CD4-positive, alpha-beta T cell treated with Interleukin-17A for 1 hour (primary cell): Measurements from ENCODE around the gene ZNF567.
"Not testable (repeated sequence)": the region's sequence is repeated elsewhere in the genome, so short reads cannot be mapped to it uniquely, and the experiment has no call there.

Source experiments
- DNase-seq: peaks from one replicate; pipeline ENCODE4 v3.0.0-alpha.2; 2020

The ZNF567 gene

DNA sequence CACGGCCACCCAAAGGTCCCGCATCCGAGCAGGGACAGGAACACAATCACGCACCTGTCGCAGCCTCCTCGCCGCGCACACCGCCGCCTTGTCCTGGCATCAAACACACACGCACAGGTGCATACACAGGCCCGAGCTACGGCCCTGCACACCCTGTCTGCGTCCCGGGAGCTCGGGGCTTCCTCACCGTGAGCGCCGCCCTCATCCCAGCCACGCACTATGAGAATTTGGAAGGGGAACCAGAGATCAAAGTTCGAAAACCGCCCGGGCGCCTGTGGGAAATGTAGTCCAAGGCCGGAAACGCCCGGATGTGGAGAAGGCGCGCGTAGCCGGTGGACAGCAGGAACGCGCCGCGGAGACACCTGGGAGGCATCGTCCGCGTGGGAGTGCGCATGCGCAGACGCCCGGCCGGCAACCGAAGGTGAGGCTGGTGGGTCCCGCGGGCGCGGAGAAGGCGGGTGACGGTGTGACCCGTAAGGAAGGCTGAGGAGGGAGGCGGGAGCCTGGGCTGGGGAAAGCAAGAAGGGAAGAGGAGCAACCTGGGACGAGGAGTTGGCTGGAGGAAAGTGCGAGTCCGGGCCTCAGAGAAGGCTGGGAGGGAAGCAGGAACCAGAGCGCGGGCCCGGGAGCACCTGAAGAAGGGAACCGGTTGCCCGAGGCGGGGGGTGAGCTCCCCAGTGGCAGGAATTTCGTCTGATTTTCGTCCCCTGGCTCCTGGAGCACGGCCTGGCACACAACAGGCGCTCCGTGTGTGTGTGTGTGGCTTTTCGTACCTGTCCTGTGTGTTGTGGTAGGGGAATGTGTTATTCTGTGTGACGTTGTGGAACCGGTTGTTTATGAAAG, at the start of gene ZNF567:
TSS of gene ZNF567 (plus strand) at position 399 of the 843 bp plus-strand sequence. CDS start 7,256 bp downstream, outside the sequence.
- DNase-seq, result peak; percentile 98

DNA sequence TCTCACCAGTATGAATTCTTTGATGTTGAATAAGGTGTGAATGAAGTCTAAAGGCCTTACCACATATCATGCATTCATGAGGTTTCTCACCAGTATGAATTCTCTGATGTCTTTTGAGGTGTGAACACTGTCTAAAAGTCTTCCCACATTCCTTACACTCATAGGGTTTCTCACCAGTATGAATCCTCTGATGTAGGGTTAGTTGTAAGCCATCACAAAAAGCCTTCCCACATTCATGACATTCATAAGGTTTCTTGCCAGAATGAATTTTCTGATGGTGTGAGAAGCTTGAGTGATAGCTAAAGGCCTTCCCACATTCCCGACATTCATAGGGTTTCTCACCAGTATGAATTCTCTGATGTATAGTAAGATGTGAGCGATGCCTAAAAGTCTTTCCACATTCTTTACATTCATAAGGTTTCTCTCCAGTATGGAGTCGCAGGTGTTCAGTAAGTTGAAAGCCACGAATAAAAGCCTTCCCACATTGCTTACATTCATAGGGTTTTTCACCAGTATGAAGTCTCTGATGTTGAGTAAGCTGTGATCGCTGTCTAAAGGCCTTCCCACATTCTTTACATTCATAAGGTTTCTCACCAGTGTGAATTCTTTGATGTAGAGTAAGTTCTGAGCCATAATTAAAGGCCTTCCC, 48.4 kb upstream of the ZNF567 start:
- DNase-seq, result no peak

DNA sequence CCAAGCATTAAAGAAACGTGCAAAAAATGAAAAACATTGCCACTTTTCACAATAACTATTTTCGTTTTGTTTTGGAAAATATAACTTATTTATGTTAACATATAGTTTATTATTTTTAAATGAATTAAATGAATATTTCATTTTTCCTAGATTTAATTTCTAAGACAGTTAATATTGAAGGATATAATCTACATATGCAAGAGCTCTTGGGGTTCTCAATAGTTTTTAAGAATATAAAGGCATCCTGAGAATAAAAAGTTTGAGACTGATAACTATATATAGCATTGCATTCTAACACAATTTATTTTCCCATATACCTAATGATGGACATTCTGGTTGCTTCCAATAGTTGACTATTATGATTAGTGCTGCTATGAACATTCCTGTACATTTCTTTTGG, 40.7 kb upstream of the ZNF567 start:
- DNase-seq, result no peak

DNA sequence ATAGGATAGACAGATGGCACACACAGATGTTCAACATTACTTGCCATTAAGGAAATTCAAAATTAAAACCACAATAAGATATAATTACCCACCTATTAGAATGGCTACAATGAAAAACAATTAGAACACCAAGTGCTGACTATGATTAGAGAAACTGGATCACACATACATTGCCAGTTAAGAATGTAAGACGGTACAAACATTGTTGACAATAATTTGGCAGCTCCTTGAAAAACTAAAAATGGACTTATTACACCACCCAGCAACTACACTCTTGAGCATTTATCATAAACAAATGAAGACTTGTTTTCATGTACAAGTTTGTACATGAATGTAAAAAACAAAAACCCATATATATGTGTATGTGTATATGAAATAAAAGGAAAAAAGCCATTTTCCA, 34.5 kb upstream of the ZNF567 start:
- DNase-seq, result no peak

DNA sequence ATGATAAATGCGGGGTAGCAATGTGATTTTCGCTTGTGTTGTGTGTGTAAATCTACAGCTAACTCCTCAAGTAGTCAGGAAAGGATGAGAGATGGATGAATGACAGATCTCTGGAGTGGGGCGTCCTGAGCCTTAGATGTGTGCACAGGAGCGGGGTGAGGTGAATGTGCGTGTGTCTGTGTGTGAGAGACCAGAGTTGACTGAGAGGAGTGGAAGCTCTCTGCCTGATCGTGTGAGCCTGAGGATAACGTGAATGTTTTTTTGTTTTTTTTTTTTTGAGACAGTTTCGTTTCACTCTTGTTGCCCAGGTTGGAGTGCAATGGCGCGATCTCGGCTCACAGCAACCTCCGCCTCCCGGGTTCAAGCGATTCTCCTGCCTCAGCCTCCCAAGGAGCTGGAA, 21.6 kb upstream of the ZNF567 start:
- DNase-seq, result no peak

DNA sequence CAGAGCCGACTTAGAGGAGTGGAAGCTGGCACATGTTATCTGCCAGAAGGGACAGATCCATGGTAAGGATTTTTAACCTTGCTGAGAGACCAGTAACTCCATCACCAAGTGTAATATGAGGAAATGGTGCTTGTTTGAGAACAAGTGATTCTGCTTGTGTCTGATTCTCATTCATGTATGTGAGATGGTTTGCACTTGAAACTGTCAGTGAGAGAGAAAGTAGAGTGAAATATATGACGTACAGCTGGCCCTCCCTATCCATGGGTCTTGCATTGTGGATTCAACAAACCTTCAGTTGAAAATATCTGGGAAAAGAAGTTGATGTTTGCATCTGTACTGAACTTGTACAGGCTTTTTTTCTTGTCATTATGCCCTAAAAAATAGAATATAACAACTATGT, 18.8 kb upstream of the ZNF567 start:
- no peak for DNase-seq

DNA sequence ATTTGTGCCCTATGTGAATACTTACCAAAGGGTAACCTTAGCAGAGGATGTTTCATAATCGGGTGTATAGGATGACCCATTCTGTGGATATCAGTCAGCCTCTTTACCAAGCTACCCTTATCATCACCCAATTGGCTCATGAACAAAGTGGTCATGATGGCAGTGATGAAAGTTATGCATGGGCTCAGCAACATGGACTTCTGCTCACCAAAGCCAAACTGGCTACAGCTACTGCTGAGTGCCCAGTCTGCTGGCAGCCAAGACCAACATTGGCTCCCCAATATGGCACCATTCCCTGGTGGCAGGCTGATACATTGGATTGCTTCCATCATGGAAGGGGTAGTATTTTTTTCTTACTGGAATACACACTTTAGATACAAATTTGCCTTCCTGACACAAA, 15.0 kb upstream of the ZNF567 start:
- no peak for DNase-seq

DNA sequence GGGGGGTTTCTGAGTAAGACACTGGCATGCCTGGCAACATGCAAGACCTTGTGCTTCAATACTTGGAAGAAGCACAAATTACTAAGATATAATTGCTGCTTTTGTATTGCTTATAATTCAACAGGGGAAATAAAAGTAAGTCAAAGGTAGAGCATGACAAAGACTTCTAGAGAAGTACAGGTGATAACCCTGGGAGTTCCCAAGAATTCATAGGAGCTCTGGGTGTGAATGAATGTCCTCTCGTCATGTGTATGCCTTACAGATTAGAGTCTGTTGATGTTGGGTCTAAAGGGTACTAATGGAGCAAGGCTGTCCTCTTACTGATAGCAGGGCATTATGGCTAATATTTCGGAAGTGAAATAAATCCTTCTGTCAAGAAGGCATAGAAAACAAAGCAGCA, 13.2 kb upstream of the ZNF567 start:
- DNase-seq, result no peak

DNA sequence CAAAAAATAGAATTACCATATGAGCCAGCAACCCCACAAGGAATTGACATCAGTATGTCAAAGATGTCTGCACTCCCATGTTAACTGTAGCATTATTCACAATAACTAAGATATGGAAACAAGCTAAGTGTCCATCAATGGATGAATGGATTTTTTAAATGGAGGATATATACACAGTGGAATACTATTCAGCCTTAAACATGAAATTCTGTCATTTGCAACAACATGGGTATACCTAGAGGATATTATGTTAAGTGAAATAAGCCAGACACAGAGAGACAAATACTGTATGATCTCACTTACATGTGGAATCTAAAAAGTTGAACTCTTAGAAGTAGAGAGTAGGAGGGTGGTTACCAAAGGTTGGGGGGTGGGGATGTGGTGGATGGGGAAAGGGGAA, 8.0 kb upstream of the ZNF567 start:
- no peak for DNase-seq

DNA sequence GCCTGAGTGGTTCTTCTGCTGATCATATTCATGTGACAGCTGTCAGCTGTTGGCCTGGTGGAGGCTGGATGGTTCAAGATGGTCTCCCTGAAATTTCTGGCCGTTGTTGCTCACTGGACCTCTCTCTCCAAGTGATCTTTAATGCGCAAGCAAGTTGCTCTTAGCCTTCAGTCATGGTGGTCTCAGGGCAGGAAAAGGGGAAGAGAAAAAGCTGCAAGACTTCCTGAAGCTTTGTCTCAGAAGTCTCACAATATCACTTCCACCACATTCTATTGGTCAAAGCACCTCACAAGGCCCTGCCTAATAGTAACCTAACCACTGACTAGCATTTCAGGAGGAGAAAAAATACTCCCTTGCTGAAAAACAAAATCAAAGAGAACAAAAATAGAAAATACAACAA, 1.6 kb upstream of the ZNF567 start:
- DNase-seq, result no peak

DNA sequence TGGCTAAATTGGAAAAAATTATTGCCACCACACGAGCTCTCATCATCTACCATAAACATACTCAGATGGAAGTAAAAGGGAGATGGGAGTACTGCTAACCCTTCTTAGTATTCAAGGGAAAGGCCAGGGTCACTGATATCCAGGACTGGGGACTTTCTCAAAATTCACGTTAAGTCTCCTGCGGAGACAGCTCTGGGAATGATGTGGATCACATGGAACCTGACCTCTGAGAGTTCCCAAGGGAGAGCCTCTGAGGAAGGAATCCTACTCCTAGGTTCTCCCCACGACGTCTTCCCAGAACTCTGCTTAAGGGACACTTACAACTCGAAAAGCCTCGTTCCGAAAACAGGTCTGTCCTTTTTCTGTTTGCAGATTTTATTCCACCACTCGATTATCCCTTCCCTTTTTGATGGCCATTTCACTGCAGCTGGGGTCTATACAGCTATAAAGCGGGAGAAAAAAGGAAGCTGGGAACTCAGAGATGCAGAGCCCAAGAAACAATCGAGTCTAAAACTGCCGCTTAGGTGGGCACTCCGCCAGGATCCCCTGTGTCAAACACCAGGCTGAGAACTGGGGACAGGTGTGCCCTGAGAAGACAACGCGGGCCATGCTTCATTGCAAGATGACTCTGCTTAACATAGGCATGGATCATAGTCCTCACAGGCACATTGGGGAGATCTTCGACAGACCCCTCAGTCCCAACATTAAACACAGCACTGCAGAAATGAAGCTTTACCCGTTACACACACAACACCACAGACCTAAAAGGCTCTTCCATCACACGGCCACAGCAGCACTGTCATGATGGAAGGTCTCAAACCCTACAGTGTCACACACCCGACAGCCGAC, 823 bp upstream of the ZNF567 start:
- peak; percentile 2 for DNase-seq

DNA sequence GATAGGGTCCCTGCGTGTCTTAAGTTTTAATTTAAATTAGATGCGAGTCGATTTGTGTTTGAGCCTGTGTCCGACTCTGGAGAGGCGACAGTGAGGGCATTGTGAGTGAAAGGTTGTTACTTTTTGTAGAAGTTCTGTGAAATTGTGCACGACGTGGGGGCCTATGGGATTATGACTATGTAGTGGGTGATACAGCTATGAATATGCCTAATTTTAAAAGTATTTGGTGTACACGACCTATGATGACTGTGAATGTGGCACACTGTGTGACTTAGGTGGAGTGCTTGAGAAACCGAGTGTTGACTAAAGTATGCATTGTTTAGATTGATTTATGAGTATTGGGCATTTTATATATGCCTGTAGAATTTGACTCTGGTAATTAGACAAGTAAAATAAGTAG, 646 bp downstream of the ZNF567 start:
- DNase-seq, result no peak

DNA sequence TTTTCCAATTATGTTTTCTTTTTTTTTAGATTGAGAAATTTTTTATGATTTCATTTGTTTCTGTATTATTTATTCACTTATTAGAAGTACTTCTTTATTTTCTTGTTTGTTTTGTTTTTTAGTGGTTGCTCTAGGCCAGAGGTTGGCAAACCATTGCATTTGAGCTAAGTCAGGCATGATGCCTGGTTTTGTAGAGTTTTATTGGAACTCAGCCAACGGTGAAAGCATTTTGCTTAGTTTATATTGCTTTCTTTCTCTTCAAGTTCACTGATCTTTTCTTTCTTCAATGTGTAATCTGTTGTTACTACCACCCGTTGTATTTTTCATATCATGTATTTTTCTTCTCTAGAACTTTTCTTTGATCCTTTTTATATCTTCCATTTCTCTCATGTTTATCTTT, 19.7 kb downstream of the ZNF567 start:
- no peak for DNase-seq

DNA sequence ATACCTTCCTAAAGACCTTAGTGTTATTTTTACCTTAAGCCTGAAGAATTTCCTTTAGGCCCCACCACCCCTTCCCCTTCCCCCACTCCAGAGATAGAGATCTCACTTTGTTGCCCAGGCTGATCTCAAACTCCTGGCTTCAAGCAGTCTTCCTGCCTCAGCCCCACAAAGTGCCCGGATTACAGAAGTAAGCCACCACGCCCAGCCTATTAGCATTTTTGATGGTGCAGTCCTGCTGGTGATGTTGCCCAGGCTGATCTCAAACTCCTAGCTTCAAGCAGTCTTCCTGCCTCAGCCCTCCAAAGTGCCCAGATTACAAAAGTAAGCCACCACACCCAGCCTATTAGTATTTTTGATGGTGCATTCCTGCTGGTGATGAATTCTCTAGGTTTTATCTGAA, 22.0 kb downstream of the ZNF567 start:
- no peak for DNase-seq

DNA sequence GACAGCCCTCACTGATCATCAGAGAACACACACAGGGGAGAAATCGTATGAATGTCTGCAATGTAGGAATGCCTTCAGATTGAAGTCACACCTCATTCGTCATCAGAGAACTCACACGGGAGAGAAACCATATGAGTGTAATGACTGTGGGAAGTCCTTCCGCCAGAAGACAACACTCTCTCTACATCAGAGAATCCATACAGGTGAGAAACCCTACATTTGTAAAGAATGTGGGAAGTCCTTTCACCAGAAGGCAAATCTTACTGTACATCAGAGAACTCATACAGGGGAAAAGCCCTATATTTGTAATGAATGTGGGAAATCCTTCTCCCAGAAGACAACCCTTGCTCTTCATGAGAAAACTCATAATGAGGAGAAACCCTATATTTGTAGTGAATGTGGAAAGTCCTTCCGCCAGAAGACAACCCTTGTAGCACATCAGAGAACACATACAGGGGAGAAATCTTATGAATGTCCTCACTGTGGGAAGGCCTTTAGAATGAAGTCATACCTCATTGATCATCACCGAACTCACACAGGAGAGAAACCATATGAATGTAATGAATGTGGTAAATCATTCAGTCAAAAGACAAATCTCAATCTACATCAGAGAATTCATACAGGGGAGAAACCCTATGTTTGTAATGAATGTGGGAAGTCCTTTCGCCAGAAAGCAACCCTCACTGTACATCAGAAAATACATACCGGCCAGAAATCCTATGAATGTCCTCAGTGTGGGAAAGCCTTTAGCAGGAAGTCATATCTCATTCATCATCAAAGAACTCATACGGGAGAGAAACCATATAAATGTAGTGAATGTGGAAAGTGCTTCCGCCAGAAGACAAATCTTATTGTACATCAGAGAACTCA, 32.5 kb downstream of the ZNF567 start:
- no peak for DNase-seq

DNA sequence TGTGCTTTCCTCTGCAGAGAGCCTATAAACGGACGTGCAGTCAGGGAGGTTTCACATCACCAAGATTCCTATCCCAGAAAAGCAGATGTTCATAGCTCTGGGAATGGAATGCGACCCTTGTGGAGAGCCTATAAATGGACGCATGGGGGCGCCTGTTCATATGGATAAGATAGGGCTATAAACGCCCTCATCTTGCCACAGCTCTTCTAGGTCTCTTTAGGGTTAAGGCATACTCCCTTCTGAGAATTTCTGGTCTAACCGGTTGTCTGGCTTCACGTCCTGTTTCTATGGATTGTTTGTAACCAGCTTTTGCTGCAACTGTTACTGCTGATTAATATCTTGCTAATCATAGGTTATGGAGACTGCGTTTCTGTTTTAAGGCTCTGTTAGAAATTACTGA, 48.8 kb downstream of the ZNF567 start:
- not testable (repeated sequence) for DNase-seq

DNA sequence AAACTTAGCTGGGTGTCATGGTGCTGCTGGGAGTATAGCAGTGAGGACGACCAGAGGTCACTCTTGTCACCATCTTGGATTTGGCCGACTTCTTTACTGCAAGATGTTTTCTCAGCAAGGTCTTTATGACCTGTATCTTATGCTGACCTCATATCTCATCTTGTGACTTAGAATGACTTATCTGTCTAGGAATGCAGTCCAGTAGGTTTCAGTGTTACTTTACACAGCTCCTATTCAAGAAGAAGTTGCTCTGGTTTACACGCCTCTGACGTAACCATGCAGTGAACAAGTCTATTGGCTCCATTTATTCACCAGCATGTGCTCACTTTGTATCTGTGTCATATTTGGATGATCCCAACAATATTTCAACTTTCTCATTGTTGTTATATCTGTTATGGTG, 58.5 kb downstream of the ZNF567 start:
- no peak for DNase-seq

DNA sequence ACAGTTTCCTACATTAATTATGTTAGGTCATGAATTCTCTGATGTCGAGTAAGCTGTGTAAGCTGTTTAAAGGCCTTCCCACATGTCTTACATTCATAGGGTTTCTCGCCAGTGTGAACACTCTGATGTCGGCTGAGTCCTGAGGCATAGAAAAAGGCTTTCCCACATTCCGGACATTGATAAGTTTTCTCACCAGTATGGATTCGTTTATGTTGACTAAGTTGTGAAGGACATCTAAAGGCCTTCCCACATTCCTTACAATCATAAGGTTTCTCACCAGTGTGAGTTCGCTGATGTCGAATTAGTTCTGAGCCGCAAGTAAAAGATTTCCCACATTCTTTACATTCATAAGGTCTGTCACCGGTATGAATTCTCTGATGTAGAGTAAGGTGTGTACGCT, 60.3 kb downstream of the ZNF567 start:
- no peak for DNase-seq

DNA sequence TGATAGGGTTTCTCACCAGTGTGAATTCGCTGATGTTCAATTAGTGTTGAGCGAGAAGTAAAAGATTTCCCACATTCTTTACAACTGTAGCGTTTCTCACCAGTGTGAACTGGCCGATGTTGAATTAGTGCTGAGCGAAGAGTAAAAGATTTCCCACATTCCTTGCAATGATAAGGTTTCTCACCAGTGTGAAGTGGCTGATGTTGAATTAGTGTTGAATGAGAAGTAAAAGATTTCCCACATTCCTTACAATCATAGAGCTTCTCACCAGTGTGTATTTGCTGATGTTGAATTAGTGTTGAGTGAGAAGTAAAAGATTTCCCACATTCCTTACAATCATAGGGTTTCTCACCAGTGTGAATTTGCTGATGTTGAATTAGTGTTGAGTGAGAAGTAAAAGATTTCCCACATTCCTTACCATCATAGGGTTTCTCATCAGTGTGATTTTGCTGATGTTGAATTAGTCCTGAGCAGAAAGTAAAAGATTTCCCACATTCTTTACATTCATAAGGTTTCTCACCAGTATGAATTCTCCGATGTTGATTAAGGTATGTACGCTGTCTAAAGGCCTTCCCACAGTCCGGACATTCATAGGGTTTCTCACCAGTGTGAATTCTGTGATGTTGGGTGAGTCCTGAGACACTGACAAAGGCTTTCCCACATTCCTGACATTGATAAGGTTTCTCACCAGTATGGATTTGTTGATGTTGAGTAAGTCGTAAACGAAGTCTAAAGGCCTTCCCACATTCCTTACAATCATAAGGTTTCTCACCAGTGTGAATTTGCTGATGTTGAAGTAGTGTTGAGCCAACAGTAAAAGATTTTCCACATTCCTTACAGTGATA, 61.2 kb downstream of the ZNF567 start:
- no peak for DNase-seq

DNA sequence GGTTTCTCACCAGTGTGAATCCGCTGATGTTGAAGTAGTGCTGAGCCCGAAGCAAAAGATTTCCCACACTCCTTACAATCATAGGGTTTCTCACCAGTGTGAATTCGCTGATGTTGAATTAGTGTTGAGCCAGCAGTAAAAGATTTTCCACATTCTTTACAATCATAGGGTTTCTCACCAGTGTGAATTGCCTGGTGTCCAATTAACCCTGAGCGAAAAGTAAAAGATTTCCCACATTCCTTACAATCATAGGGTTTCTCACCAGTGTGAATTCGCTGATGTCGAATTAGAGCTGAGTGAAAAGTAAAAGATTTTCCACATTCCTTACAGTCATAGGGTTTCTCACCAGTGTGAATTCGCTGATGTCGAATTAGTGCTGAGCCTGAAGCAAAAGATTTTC, 62.2 kb downstream of the ZNF567 start:
- DNase-seq, result not testable (repeated sequence)

DNA sequence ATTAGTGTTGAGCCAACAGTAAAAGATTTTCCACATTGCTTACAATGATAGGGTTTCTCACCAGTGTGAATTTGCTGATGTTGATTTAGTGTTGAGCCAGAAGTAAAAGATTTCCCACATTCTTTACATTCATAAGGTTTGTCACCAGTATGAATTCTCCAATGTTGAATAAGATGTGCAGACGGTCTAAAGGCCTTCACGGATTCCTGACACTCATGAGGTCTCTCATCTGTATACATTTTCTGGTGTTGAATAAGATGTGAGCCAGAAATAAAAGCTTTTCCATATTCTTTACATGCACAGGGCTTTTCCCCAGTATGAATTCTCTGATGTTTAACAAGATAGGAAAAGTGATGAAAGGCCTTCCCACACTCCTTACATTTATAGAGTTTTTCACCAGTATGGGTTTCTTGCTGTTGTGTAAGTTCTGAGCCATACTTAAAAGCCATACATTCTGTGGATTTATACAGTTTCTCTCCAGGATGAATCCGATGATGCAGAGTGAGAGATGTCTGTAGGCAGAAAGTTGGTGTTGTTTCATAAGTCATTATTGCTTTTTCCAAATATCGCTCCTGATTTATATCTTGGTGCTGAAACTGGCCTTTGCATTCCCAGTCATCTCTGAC, 62.8 kb downstream of the ZNF567 start:
- DNase-seq, result no peak
